Activated B cell treated with CpG ODN at 0.5 μM for 24 hours (primary cell): ENCODE results near the gene COL4A1. TPM values are rescaled to one million over a fixed set of nuclear protein-coding genes. Genes with fewer than 3 reads are reported as not detected.

Experiments used
- ATAC-seq: fragments of 200-7000 bp; cut with Tn5 transposase; one replicate; pipeline ENCODE4 v1.10.0; 2021; ENCODE audit warnings: low read depth, mild to moderate bottlenecking, moderate library complexity
- CTCF ChIA-PET: fragments of 350-600 bp; sonication (Branson Sonifier 250); formaldehyde crosslinking; loops from one replicate; lab custom pipeline; 2021; ENCODE audit warnings: antibody characterized with exemption; lab: Charles Lee
- POLR2A ChIA-PET: fragments of 350-600 bp; sonication (Branson Sonifier 250); formaldehyde crosslinking; loops from one replicate; lab custom pipeline; 2021; ENCODE audit warnings: antibody characterized with exemption; lab: Charles Lee
- DNase-seq: peaks from one replicate; pipeline ENCODE4 v3.0.0; 2022
- H3K27ac Mint-ChIP-seq: one replicate; pipeline ENCODE4 v1.8.0; 2020; ENCODE audit warnings: mixed read lengths
- H3K27me3 Mint-ChIP-seq: one replicate; pipeline ENCODE4 v1.8.0; 2021; ENCODE audit warnings: mixed read lengths
- H3K36me3 Mint-ChIP-seq: one replicate; pipeline ENCODE4 v1.8.0; 2021; ENCODE audit warnings: low read depth, mixed read lengths
- H3K4me1 Mint-ChIP-seq: one replicate; pipeline ENCODE4 v1.8.0; 2021; ENCODE audit warnings: mixed read lengths
- H3K4me3 Mint-ChIP-seq: one replicate; pipeline ENCODE4 v1.8.0; 2020; ENCODE audit warnings: mild to moderate bottlenecking, mixed read lengths
- H3K9me3 Mint-ChIP-seq: one replicate; pipeline ENCODE4 v1.8.0; 2020; ENCODE audit warnings: mixed read lengths
- intact Hi-C: fragments of 100-400 bp; cut with micrococcal nuclease; formaldehyde crosslinking; loops from one replicate; pipeline ENCODE4 v1.15.1; 2024
- total RNA-seq: library from RNA; stranded (reverse); gene quantifications from 2 replicates; pipeline ENCODE4 v1.2.3, GENCODE V29; 2022
- TF ChIP-seq, protein P1 (sequence below): fragments of 200-600 bp; IDR thresholded peaks from one replicate; pipeline ENCODE4 v1.8.0; 2022; ENCODE audit warnings: antibody characterized with exemption, mild to moderate bottlenecking

The COL4A1 gene
- total RNA-seq, 1 donor from 2014 or later, result not detected

DNA sequence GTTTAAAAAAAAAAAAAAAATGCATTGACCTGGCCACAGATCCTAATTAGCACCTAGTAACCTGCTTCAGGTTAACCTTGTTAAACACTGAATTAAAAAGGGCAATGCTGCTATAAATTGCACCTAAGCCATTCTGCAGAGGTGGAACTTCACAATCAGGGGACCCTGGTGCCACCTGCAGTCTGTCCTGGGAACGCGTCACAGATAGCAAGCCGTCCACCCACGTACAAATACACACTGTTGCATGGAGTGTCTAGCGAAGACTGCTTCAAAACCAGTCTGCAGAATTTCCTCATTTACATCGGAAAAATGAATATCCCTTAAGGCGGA lies 169.3 kb downstream of the COL4A1 start:
- Mint-ChIP-seq H3K4me1 (peaks cover 10% of the 10 kb centered on the region), H3K4me3 (peak overlapping the region; percentile 74), H3K9me3 (peaks cover under 1% of the 10 kb centered on the region), H3K27me3 (peaks cover 16% of the 10 kb centered on the region), H3K27ac (no peak overlapping the region), H3K36me3 (no peaks in the 10 kb centered on the region)
- intact Hi-C loops, result no loop called here
- ChIA-PET POLR2A (no interaction called here), CTCF (no interaction called here)
- no peak for DNase-seq
- peak; percentile 66 for ATAC-seq
- TF ChIP-seq, protein P1, sequence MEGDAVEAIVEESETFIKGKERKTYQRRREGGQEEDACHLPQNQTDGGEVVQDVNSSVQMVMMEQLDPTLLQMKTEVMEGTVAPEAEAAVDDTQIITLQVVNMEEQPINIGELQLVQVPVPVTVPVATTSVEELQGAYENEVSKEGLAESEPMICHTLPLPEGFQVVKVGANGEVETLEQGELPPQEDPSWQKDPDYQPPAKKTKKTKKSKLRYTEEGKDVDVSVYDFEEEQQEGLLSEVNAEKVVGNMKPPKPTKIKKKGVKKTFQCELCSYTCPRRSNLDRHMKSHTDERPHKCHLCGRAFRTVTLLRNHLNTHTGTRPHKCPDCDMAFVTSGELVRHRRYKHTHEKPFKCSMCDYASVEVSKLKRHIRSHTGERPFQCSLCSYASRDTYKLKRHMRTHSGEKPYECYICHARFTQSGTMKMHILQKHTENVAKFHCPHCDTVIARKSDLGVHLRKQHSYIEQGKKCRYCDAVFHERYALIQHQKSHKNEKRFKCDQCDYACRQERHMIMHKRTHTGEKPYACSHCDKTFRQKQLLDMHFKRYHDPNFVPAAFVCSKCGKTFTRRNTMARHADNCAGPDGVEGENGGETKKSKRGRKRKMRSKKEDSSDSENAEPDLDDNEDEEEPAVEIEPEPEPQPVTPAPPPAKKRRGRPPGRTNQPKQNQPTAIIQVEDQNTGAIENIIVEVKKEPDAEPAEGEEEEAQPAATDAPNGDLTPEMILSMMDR, result no peak

DNA sequence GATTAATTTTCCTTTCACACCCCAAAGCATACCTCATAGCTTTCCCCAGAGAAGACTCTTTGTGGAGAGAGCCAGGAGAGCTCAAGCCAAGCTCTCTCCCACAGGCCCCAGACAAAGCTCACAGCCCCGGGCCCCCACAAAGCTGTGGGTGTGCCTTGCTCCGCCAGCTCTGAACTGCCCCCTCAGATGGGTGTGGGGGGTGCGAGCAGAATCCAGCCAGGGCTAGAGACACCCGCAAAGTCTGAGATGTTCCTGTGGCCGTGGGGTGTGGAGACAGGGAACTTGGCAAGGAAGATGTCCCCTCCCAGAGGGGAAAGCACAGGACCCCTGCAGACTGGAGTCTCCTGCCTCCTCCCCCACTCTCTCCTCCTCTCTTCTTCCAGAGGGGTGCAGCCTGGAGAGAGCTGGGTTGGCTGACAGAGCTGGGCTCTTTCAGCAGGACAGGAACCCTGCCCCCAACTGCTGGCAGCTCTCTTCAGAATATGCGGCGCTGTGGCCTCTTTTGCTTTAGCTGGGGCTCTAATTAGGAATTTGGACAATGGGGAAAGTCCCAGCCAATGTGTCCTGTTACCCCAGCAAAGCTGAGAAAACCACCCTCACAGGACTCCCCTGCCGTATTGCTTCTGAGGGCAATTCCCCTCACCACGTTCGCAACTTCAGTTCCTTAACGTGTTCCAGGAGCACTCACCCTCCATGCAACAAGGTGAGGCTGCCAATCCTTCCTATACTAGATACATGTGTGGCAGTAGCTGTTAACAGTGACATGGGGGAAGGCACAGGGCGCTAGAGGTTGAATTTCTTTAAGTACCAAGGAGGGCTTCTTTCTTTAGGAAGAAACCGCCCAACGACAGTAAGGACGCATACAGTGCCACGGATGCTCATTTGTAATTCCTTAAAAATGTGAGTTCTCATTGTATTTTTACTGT lies 170.0 kb downstream of the COL4A1 start:
- Mint-ChIP-seq H3K4me1 (peaks cover 10% of the 10 kb centered on the region), H3K27me3 (peaks cover 16% of the 10 kb centered on the region), H3K4me3 (no peak overlapping the region), H3K36me3 (no peaks in the 10 kb centered on the region), H3K27ac (no peak overlapping the region), H3K9me3 (no peaks in the 10 kb centered on the region)
- POLR2A ChIA-PET, result no interaction called here
- intact Hi-C loops, result no loop called here
- DNase-seq, result no peak
- no peak for ATAC-seq
- TF ChIP-seq, protein P1, result no peak
- CTCF ChIA-PET, result no interaction called here

DNA sequence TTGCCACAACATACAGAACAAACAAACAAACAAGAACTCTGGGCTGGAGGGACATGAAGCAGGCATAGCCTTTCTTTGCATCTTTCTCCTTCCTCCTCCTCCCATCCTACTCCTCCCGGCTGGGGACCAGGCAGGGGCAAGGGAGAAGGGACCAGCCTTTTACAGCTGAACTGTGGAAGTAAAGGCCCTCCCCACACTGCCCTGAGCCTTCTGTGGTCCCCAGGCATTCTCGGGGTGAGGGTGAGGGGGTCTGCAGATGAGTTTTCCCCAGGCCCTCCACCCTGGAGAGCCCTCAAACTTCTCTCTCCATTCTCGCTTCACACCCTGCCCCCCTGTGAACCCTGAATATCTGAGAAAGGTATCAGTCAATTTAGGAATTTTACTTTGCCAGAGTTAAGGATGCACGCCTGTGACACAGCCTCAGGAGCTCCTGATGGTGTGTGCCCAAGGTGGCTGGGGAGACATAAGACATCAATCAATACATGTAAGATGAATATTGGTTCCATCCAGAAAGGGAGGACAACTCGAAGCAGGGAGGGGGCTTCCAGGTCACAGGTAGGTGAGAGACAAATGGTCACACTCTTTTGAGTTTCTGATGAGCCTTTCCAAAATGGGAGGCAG lies 170.9 kb downstream of the COL4A1 start:
- H3K4me3 Mint-ChIP-seq, result no peak overlapping the region
- H3K9me3 Mint-ChIP-seq, result no peaks in the 10 kb centered on the region
- H3K4me1 Mint-ChIP-seq, result peaks cover 10% of the 10 kb centered on the region
- CTCF ChIA-PET, result no interaction called here
- H3K27ac Mint-ChIP-seq, result no peak overlapping the region
- no peaks in the 10 kb centered on the region for H3K36me3 Mint-ChIP-seq
- no peak for DNase-seq
- POLR2A ChIA-PET, result no interaction called here
- TF ChIP-seq, protein P1, result no peak
- ATAC-seq, result no peak
- intact Hi-C loops, result no loop called here
- H3K27me3 Mint-ChIP-seq, result peaks cover 16% of the 10 kb centered on the region

DNA sequence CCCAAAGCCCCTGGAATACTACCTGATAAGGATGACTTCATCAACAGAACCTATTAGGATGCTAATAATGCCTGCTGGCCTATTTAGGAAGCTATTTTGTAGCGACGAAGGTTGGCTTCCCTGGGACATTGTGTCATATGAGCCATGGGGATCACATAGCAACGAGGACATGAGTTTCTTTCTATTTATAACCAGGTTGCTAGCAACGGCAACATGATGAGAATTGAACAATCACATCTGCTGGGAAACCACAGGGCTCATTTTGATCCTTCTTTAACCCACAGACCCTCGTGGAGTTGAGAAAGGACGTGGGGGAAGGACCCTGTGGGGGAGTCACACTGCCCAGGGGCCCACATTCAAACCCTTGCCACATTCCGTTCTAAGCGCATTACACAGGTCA lies 172.2 kb downstream of the COL4A1 start:
- no peak for ATAC-seq
- Mint-ChIP-seq H3K27ac (no peak overlapping the region), H3K4me1 (peaks cover 10% of the 10 kb centered on the region), H3K36me3 (no peaks in the 10 kb centered on the region), H3K9me3 (no peaks in the 10 kb centered on the region), H3K27me3 (peaks cover 16% of the 10 kb centered on the region), H3K4me3 (no peak overlapping the region)
- ChIA-PET POLR2A (no interaction called here), CTCF (no interaction called here)
- TF ChIP-seq, protein P1, result no peak
- no peak for DNase-seq
- intact Hi-C loops, result no loop called here

DNA sequence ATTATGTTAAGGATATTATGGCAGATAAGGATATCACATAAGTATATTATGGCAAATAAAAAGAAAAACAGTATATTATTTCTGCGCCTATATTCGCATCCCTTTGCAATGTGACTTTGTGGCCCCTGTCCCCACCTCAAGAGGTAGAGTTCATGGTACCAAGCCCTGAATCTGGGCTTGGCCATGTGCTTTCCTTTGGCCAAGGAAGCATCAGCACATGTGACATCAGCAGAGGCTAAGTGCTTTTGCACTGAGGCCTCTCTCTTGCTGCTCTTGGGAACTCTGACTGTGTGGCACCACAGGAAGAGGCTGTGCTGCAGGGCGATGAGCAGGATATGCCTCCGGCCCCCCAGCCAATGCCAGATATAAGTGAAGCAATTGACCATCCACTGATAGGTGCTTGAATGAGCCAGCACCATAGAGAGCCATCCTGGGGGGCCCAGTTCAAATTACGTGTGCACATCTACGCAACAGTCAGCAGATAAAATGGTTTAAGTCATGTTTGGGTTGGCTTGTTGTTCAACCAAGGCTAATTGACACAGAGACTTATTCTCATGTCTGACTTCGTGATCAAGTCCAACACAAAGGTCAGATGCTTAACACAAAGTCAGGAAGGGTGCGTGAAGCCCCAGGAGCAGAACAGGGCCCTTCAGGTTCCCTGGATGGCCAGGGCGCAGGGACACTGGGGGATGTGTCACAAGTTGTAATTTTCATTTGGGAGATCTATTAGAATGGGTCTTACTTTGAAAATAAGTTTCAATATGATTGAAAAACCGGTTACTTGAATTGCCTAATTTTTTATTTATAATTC lies 173.3 kb downstream of the COL4A1 start:
- CTCF ChIA-PET, result no interaction called here
- Mint-ChIP-seq H3K27me3 (peaks cover 13% of the 10 kb centered on the region), H3K4me3 (no peak overlapping the region), H3K9me3 (no peaks in the 10 kb centered on the region), H3K36me3 (no peaks in the 10 kb centered on the region), H3K4me1 (peaks cover 10% of the 10 kb centered on the region), H3K27ac (no peak overlapping the region)
- POLR2A ChIA-PET, result no interaction called here
- DNase-seq (no peak), ATAC-seq (no peak)
- TF ChIP-seq, protein P1, result no peak
- intact Hi-C loops, result no loop called here
